HG02840 (cell line): Measurements from ENCODE around the gene CHIT1.

Experiments
- ATAC-seq: cut with Tn5 transposase; IDR thresholded peaks from one replicate; pipeline ENCODE4 v1.9.1; 2021; ENCODE audit warnings: mild to moderate bottlenecking, moderate library complexity, moderate number of reproducible peaks; ENCODE audit not compliant: unreplicated experiment, low FRiP score

The CHIT1 gene

GRCh38 chr1:203196371-203196770 is 33.1 kb downstream of the CHIT1 start:
- no peak for ATAC-seq

GRCh38 chr1:203190949-203191348 is 38.5 kb downstream of the CHIT1 start:
- ATAC-seq, result no peak

- no peak for ATAC-seq
These were observed 39.5 kb downstream of the CHIT1 start for GRCh38 chr1:203189951-203190352.

DNA sequence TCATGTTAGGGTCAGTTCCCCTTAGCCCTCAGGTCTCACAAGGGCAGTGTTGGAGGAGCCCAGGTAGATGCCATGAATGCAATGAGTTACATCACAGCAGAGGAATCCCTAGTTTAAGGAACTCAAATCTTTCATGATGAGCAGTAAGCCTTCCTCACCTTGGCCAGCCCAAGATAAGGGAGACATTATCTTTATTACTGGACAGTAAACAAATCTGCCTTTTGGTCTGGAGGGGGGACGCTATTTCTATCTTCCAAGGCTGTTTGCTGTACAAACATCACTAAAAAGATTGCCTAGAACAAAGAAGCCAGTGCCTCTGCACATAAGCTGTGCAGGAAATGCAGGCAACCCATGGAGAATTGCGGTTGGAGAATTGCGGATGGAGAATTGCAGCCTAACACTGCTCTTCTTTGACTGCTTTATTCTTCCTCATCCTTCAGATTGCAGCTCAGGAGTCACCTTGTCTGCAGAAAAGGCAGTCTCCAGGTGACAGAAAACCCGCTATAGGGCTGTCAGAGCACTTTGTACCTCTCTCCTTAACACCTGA is 40.7 kb downstream of the CHIT1 start:
- ATAC-seq, result no peak

DNA sequence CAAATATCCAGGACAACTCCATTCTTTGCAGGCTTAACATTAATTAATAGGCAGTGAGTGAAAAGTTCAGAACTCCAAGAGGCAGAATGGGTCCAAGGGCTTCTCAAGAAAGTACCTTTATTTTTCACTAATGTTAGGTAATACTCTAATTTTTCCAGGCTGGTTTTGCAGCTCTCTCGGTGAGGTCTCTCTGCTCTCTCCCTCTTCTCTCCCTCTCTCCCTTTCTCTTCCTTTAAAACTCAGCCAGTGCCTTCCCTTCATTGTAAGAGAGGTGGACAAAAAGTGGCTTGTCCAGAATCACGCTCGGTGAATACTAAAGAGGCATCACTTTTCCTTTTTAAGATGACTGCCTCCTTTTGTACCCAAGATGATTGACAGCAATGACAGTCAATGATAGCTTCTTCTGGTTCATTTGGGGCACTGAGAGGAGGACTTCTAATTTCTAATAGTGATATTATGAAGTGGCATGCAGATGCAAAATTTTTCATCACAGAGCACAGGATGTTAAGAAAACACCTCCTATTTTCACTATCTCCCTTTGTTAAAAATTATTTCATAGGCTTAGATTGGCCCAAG is 41.7 kb downstream of the CHIT1 start:
- ATAC-seq, result no peak

GRCh38 chr1:203187304-203187685 is 42.2 kb downstream of the CHIT1 start:
- ATAC-seq, result no peak

DNA sequence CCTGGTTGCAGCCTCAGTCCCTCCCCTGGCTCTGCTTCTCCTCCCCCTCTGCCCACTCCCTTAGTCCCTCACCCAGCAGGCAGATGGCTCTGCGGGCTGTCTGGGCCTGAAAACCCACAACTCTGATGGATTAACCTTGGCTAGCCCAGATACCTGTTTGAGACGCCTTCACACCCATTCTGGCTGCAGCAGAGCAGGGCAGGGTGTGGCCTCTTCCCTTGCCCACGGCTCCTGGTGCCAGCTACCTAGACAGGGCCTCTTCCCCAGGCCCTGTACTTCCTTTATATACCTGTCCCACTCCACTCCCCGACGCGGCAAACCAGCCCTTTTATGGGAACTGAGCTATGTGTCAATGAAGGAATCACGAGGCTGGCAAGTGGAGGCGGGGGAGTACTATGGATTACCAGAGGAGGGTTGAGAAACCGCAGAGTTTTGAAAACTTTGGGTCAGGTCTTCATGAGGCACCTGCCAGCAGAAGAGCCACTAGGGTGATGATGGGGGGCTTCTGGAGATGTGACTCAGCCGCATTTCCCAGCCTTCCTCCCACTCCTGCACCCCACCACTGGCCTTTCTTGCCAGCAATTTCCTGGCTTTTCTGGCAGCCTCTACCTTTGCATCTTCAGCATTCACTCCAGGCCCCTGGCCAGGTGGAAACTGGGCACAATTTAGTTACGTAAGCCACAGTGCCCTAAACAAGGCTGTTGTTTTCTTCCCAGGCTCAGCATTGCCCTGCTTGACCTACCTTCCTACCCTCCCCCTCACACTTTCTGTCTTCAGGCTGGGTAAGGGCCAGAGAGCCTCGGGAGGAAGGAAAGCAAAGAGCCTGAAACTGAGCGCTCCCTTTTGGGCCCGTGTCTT is 42.8 kb downstream of the CHIT1 start, which contains the start of gene CHI3L1:
Gene CHI3L1 (minus strand): TSS at position 259 of the 858 bp plus-strand sequence. CDS start 81 bp downstream, at position 178.
- ATAC-seq, result no peak

DNA sequence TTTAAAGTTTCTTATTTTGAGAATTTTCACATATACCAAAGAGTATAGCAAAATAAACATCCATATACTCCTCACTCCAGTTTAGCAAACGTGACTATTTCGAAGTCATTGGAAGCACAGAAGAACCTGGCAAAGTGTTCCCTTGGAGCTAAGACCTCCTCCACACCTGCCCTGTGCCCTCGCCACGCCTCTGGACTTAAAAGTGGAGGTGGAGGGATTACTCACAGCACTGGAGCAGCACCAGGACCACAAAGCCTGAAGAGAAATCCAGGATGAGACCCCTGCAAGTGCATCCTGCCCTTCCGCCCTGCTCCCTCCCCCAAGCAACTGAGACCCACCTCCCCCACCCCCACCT is 43.4 kb downstream of the CHIT1 start:
- ATAC-seq, result no peak

GRCh38 chr1:203185585-203185984 is 43.9 kb downstream of the CHIT1 start:
- ATAC-seq, result no peak

DNA sequence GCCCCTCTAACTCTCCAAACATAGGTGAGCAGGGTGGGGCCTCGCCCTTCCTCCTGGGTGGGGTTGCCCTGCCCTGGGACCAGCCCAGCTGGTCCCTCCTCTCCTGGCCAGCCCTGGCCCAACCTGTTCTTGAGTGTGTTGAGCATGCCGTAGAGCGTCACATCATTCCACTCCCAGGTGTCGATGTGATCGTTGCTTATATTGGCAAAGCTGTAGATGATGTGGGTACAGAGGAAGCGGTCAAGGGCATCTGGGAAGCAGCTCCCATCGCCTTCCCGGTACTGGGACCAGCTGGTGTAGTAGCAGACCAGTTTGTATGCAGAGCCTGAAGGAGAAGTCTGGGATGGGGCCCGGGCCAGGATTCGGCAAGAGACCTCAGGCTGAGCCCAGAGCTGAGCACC is 44.4 kb downstream of the CHIT1 start:
- no peak for ATAC-seq

DNA sequence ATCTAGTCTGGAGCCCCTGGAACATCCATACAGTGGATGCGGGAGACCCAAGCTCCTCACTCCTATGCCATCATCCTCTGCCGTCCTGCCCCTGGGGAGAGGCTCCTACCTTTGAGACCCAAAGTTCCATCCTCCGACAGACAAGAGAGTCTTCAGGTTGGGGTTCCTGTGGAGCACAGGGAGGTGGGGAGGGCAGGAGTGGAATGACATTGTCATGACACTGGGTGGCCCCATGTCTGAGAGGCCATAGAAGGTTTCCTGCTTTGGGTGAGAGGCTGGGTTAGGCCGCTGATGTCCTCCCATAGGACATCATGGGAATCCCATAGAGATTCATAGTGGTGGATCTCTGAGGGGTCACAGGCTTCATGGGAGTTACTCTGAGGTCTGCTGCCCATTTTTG is 45.0 kb downstream of the CHIT1 start:
- no peak for ATAC-seq

DNA sequence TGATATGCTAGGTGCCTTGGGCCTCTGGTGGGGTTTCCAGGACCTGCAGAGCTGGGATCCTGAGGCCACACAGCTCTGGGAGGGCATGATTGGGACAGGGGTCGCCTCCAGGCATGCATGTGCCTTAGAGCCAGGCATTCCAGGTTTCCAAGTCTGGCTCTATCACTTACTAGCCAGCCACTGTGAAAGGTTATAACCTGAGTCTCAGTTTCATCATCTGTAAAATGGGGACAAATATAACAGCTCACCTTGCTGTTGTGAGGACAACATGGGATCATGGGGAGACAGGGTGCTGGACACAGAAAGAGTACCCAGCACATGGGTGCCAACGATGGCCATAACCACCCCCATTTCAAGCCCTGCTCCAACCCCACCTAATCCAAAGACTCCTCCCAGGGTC is 45.6 kb downstream of the CHIT1 start:
- no peak for ATAC-seq

DNA sequence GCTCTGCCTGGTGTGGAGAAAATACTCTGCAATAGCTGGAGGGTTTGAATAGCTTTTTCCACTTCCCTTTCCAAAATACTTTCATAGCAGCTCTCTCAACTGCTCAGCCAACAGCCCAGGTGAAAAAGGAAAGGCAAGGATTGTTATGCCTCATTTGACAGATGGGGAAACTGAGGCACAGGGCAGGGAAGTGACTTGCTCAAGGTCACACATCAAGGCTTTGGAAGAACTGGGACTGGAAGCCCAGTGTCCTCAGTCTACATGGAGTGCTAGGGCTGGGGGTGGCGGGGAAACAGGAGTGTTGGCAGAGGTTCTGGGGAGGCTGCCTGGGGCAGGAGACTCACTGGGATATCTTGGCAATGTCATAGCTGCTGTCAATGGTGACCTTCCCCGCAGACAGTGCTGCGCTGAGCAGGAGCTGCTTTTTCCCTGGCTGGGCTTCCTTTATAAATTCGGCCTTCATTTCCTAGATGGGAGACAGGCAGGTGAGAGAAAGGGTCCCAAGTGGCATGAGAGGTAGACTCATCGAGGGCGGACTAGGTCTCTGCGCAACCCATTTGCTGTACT is 47.0 kb downstream of the CHIT1 start:
- no peak for ATAC-seq

DNA sequence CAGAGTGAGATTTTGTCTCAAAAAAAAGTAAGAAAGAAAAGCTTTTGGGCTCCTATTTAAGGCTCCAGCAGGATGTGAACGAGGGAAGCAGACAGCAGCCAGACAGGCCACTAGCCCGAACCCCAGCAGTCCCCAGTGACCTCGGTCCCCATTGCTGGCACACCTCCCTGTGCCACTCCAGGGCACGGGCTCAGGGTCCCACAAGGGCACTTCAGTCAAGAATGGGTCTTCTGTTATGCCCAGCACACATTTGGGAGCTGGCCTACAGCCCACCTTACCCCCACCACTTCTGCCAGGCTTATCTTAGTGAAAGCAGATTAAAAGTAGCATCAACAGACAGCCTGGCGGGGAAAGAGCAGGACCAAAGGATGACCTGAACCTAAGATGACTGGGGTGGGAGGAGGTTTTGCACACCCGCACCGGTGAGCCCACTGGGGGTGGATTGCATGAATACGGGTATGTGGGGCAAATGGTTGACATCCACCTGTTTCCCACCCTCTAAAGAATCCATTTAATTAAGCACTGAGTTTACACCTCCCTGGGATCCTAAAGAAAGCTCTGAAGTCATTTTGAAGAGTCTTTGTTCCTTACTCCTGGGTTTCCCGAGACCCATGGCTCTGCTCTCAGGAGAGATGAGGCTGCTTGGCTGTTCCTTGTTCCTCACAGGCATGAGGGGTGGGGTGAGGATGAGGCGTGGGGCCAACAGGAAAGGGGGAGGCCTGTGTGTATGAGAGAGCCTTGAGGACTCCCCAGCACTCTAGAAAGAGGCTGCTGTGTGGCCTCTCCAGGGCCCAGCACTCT is 47.7 kb downstream of the CHIT1 start:
- ATAC-seq, result no peak

DNA sequence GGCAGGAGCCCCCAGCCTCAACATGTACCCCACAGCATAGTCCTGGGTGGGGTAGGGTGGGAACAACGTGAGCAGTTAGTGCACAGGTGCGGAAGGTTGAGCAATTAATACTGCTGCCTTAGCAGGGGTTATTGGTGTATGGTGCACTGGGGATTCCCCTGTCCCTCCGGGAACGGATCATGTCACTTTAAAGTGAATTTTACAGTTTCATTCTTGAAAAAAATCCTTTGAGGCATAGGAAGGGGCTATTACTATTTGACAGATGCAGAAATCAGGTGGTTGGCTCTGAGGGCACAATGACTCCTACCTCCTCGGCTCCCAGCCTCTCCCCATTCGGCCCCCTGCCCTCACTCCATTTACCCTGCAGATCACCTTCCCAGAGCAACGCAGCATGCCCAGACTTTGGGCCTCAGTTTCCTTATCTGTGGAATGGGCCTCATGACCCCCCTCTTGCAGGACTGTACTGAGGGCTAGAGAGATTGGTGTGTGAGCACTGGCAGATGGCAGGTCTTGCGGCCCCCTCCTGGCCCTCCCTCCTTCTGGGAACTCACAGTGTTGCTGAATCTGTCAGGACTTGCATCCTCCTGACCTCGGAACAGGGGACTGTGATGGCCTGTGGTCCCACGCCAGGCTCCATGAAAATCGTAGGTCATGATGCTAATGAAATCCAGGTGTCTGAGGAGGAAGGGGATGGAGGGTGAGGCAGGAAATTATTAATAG is 48.7 kb downstream of the CHIT1 start:
- ATAC-seq, result no peak

DNA sequence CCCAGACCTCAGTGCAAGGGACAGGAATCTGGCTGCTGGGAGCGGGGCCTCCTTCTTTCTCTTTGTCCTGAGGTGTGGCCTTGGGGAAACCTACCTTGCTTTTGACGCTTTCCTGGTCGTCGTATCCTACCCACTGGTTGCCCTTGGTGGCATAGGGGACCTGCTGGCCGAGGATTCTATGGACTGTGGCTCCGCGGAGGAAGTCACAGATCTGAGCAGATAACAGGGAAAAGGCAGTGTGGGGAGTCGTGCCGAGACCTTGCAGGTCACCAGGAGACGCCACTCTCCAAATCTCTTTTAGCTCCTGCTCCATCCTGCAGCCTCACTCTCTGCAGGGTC is 49.8 kb downstream of the CHIT1 start:
- ATAC-seq, result no peak

DNA sequence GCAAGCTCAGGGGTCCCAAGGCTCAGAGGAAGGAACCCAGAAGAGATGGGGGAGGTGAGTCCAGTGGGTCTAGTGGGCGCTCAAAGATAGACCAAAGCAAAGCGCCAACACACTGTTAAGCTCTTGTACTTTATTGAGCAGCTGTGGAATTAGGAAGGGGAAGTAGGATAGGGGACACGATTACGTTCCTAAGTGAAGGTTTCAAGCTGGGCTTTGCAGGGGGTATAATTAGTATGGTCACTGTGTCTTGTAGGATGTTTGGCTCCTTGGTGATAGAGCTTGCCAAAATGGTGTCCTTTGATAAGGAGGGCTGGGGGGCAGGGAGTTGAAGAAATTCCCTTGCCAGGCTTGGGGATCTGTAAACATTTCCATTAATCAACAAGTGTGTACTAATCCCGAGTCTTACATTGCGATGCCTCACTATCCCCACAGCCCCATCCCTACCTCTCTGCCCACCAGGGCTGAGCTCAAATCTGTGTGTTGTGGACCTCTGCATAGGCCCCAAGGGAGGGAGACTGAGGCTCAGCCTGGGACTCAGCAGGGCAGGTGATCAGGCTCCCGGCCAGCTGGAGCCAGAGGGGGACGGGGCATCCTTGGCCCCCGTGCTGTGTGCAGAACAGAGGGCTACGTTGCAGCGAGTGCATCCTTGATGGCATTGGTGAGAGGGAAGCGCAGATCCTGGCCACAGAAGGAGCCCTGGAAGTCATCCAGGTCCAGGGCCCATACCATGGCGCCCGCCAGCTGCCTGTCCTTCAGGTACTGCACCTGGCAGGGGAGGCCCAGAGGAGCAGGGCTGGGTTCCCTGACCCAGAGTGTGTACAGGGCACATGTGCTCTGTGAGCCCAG is 50.4 kb downstream of the CHIT1 start:
- no peak for ATAC-seq

DNA sequence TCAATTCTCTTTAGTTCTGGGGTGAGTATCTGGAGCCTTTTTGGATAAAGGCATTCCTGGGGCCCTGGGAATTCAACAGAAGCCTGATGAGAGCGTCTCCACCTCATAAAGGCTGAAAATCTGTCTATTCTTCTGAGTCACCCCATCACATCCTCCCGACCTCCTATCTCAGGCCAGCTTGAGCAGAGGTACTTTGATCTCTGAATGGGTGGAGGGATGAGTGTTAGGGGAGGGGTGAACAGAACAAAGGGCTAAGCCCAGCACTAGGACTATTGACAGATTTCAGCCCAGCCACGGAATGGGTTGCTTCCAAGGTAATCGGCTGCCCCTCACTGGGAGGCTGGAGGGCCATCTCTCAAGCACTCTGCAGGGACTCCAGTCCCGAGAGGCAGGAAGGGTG is 51.4 kb downstream of the CHIT1 start:
- ATAC-seq, result no peak

GRCh38 chr1:203177470-203178039 is 51.9 kb downstream of the CHIT1 start:
- ATAC-seq, result no peak
